ENCODE measurements around the gene MAL.

DNA sequence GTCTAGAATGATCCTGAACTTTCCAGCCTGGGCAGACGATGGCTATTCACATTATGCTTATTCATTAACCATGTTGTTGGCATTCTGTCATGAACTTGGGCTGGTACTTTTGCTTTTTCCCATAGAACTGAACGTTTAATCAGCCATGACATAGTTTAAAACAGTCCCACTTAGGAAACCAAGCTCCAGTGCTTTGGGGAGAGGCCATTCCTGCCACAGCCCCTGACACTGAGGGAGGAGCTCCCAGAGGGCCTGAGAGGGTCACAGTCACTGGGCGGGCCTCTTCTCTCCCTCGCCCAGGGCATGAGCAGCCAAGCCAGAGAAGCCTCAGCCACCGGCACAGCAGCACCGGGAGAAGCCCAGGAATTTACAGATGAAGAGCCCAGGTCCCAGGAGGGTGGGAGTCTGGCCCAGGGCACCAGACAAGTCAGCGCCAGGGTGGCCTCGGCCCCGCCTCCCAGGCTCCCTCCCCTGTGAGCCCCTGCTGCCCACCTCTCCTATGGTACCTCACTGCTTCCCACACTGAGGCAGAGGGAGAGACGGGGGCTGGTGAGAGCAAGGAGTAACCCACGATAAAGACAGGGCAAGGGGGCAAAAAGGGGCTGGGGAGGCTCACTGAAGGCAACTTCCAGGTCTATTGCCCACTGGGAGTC is 33.6 kb downstream of the MAL start:
- no peak for TF ChIP-seq POLR2A (IDR thresholded peaks at IDR 0.05)
- TF ChIP-seq, protein P1, sequence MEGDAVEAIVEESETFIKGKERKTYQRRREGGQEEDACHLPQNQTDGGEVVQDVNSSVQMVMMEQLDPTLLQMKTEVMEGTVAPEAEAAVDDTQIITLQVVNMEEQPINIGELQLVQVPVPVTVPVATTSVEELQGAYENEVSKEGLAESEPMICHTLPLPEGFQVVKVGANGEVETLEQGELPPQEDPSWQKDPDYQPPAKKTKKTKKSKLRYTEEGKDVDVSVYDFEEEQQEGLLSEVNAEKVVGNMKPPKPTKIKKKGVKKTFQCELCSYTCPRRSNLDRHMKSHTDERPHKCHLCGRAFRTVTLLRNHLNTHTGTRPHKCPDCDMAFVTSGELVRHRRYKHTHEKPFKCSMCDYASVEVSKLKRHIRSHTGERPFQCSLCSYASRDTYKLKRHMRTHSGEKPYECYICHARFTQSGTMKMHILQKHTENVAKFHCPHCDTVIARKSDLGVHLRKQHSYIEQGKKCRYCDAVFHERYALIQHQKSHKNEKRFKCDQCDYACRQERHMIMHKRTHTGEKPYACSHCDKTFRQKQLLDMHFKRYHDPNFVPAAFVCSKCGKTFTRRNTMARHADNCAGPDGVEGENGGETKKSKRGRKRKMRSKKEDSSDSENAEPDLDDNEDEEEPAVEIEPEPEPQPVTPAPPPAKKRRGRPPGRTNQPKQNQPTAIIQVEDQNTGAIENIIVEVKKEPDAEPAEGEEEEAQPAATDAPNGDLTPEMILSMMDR (IDR thresholded peaks at IDR 0.05): no peak

Data from Peyer's patch (tissue), 4 donors.